ENCODE results near the gene CDK5RAP1.

The CDK5RAP1 gene

GRCh38 chr20:33362898-33363297 is 38.4 kb downstream of the CDK5RAP1 start:
- Histone ChIP-seq H3K9me3 (ENCODE audit: severe bottlenecking) (no peaks in the 10 kb centered on the region), H3K36me3 (peaks cover 63% of the 10 kb centered on the region), H3K27me3 (ENCODE audit: insufficient read depth, low read depth, severe bottlenecking) (no peaks in the 10 kb centered on the region), H3K4me3 (ENCODE audit: low read depth, low read length) (no peak overlapping the region), H3K27ac (no peak overlapping the region)
- TF ChIP-seq, protein P1, sequence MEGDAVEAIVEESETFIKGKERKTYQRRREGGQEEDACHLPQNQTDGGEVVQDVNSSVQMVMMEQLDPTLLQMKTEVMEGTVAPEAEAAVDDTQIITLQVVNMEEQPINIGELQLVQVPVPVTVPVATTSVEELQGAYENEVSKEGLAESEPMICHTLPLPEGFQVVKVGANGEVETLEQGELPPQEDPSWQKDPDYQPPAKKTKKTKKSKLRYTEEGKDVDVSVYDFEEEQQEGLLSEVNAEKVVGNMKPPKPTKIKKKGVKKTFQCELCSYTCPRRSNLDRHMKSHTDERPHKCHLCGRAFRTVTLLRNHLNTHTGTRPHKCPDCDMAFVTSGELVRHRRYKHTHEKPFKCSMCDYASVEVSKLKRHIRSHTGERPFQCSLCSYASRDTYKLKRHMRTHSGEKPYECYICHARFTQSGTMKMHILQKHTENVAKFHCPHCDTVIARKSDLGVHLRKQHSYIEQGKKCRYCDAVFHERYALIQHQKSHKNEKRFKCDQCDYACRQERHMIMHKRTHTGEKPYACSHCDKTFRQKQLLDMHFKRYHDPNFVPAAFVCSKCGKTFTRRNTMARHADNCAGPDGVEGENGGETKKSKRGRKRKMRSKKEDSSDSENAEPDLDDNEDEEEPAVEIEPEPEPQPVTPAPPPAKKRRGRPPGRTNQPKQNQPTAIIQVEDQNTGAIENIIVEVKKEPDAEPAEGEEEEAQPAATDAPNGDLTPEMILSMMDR (IDR thresholded peaks at IDR 0.05; ENCODE audit: low read depth, low read length), result no peak
- DNase-seq, result no peak

GRCh38 chr20:33359399-33360261 is 41.7 kb downstream of the CDK5RAP1 start:
- Histone ChIP-seq H3K36me3 (peaks cover 35% of the 10 kb centered on the region), H3K4me3 (ENCODE audit: low read depth, low read length) (no peak overlapping the region), H3K27ac (no peak overlapping the region), H3K9me3 (ENCODE audit: severe bottlenecking) (no peaks in the 10 kb centered on the region), H3K27me3 (ENCODE audit: insufficient read depth, low read depth, severe bottlenecking) (no peaks in the 10 kb centered on the region)
- TF ChIP-seq, protein P1 (IDR thresholded peaks at IDR 0.05; ENCODE audit: low read depth, low read length), result no peak
- DNase-seq, result no peak

- H3K9me3 ChIP-seq (ENCODE audit: severe bottlenecking), result no peaks in the 10 kb centered on the region
- TF ChIP-seq, protein P1 (IDR thresholded peaks at IDR 0.05; ENCODE audit: low read depth, low read length), result no peak
- H3K27ac ChIP-seq, result no peak overlapping the region
- H3K27me3 ChIP-seq (ENCODE audit: insufficient read depth, low read depth, severe bottlenecking), result no peaks in the 10 kb centered on the region
- no peak overlapping the region for H3K4me3 ChIP-seq (ENCODE audit: low read depth, low read length)
- peaks cover 4% of the 10 kb centered on the region for H3K36me3 ChIP-seq
- DNase-seq, result no peak
Observed at GRCh38 chr20:33353013-33353402, 48.3 kb downstream of the CDK5RAP1 start.

DNA sequence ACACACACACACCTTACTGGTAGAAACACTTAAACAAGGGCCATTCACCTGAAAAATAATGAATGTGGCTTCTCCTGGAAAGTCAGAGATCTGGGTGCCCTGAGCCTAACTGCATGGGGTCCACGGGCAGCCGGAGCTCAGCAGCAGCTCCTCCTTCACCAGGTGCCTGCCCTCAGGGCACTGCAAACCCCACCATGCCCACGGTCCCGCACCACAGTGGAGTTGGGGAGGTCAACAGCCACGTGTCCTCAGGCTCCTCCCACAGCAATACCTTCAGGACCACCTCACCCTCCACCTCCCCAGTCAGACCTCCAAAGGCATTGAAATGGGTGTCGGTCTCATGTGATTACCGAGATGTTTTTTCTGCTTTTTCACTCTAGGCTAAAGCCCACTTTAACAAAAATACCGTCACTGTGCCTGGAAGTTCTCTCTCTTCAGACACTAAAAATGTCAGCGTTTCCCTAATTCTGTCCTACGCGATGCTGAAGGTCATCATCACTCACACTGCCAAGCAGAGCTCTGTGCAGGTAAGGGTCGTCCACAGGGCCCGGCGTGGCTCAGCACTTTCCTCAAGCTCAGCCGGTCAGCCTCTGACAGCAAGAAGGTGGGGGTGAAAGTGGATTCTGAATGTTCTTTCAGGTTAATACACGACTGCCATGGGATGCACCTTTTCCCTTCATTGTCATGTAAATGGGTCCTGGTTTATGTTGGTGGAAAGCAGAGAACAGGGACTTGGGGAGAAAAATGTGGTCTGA is 48.9 kb downstream of the CDK5RAP1 start:
- TF ChIP-seq, protein P1 (IDR thresholded peaks at IDR 0.05; ENCODE audit: low read depth, low read length), result no peak
- Histone ChIP-seq H3K9me3 (ENCODE audit: severe bottlenecking) (no peaks in the 10 kb centered on the region), H3K36me3 (peaks cover 4% of the 10 kb centered on the region), H3K27ac (no peak overlapping the region), H3K4me3 (ENCODE audit: low read depth, low read length) (no peak overlapping the region), H3K27me3 (ENCODE audit: insufficient read depth, low read depth, severe bottlenecking) (no peaks in the 10 kb centered on the region)
- no peak for DNase-seq

DNA sequence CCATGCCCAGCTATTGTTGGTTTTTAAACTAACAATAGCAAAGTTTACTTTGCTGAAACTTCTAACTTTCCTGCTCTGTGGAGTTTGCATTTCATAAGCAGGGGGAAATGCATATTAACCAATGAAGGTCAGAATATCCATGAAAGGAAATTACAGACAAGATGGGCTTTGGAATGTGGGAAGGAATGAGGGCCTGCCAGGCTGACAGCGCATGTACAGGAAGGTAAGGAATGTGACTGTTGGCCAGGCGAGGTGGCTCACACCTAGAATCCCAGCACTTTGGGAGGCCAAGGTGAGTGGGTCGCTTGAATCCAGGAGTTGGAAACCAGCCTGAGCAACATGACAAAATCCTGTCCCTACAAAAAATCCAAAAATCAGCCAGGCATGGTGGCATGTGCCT is 49.6 kb downstream of the CDK5RAP1 start:
- TF ChIP-seq, protein P1 (IDR thresholded peaks at IDR 0.05; ENCODE audit: low read depth, low read length), result no peak
- H3K4me3 ChIP-seq (ENCODE audit: low read depth, low read length), result no peak overlapping the region
- no peak overlapping the region for H3K27ac ChIP-seq
- H3K9me3 ChIP-seq (ENCODE audit: severe bottlenecking), result no peaks in the 10 kb centered on the region
- H3K36me3 ChIP-seq, result peaks cover 4% of the 10 kb centered on the region
- no peaks in the 10 kb centered on the region for H3K27me3 ChIP-seq (ENCODE audit: insufficient read depth, low read depth, severe bottlenecking)
- DNase-seq, result no peak

All from WERI-Rb-1 (cell line).